Hepatocyte (in vitro differentiated cells): ENCODE results near the gene NF2.

ENCODE experiments used
- CTCF ChIP-seq: fragments of 200-600 bp; sonication (generic); IDR thresholded peaks from 2 replicates; pipeline ENCODE4 v1.5.1; 2016; ENCODE audit warnings: antibody characterized with exemption, mild to moderate bottlenecking; ENCODE audit not compliant: poor library complexity
- EZH2 ChIP-seq: fragments of 200-600 bp; sonication (generic); IDR thresholded peaks from 2 replicates; pipeline ENCODE4 v1.6.1; 2016; ENCODE audit warnings: antibody characterized with exemption, mild to moderate bottlenecking, borderline replicate concordance
- EZH2phosphoT487 ChIP-seq: fragments of 200-600 bp; sonication (generic); IDR thresholded peaks from one replicate; pipeline ENCODE4 v1.6.1; 2018; ENCODE audit warnings: antibody characterized with exemption, mild to moderate bottlenecking, low read depth, moderate library complexity; ENCODE audit not compliant: unreplicated experiment, severe bottlenecking

GRCh38 chr22:29689880-29690213 lies 86.4 kb downstream of the NF2 start:
- TF ChIP-seq CTCF, result peak; percentile 83
- TF ChIP-seq EZH2phosphoT487, result no peak
- no peak for TF ChIP-seq EZH2
